Upper lobe of left lung (tissue), 6 donors: ENCODE measurements around the gene STX11. TPM values are rescaled to one million over a fixed set of nuclear protein-coding genes. Genes with fewer than 3 reads are reported as not detected.
A peak's percentile ranks its signal among the peaks of the same experiment; 100 is the strongest.

ENCODE experiments used
- ATAC-seq, 2 donors: fragments of 200-7000 bp; cut with Tn5 transposase; one replicate each; pipeline ENCODE4 v1.9.1; 2022; ENCODE audit warnings: mild to moderate bottlenecking in 2 of 2, moderate library complexity in 2 of 2; ENCODE audit not compliant: low FRiP score in 2 of 2
- DNase-seq, 2 donors: peaks; one replicate each; pipeline ENCODE4 v3.0.0-alpha.2; 2019 to 2020
- H3K27ac ChIP-seq, 4 donors: fragments of 200-600 bp; sonication (generic); one replicate each; pipeline ENCODE4 v1.5.1; 2016 to 2019
- H3K27me3 ChIP-seq, 4 donors: fragments of 200-600 bp; sonication (generic); one replicate each; pipeline ENCODE4 v1.5.1; 2017 to 2019
- H3K36me3 ChIP-seq, 4 donors: fragments of 200-600 bp; sonication (generic); one replicate each; pipeline ENCODE4 v1.5.1; 2016 to 2019
- H3K4me1 ChIP-seq, 4 donors: fragments of 200-600 bp; sonication (generic); one replicate each; pipeline ENCODE4 v1.5.1; 2018 to 2019
- H3K4me3 ChIP-seq, 4 donors: fragments of 200-600 bp; sonication (generic); one replicate each; pipeline ENCODE4 v1.5.1; 2017 to 2019; ENCODE audit warnings: mild to moderate bottlenecking in 2 of 4, moderate library complexity in 1 of 4
- H3K9me3 ChIP-seq, 4 donors: fragments of 200-600 bp; sonication (generic); one replicate each; pipeline ENCODE4 v1.5.1; 2018 to 2019
- CTCF ChIP-seq, 6 experiments: fragments of 450-650 bp in 4 of 6; fragments of 200-600 bp in 2 of 6; sonication (generic) in 2 of 6; IDR thresholded peaks; one replicate each; pipeline ENCODE4 v1.5.1; 2016 to 2019; ENCODE audit warnings: antibody characterized with exemption in 6 of 6
- EP300 ChIP-seq, 4 donors: sonication (generic); formaldehyde crosslinking; IDR thresholded peaks; one replicate each; pipeline ENCODE4 v1.5.1; 2017; ENCODE audit warnings: antibody characterized with exemption in 4 of 4, control low read depth in 2 of 4
- POLR2A ChIP-seq, 4 donors: fragments of 450-650 bp; IDR thresholded peaks; one replicate each; pipeline ENCODE4 v1.5.1; 2016 to 2017; ENCODE audit warnings: antibody characterized with exemption in 4 of 4, mild to moderate bottlenecking in 2 of 4
- POLR2AphosphoS5 ChIP-seq, 2 donors: sonication (generic); formaldehyde crosslinking; IDR thresholded peaks; one replicate each; pipeline ENCODE4 v1.5.1; 2017; ENCODE audit warnings: antibody characterized with exemption in 2 of 2
- WGBS, 2 donors: methylation state at CpG; one replicate each; pipeline ENCODE4 v1.1.5; 2017 to 2018; 5-methylcytosine and 5-hydroxymethylcytosine counted together
- total RNA-seq, 6 donors: library from RNA; depleted of rRNA in 4 of 6; stranded (reverse); fragments of >200 nt in 4 of 6; gene quantifications; one replicate each; pipeline versions ENCODE4 v1.1.0 to v1.2.1, GENCODE V29; 2016 to 2021
- donor health status: DM: no; HTN: no; CAD: no; lungs with moderate emphysema.
- donor health status: DM: no; HTN: yes; CAD: no; lungs with severe emphysema.

STX11 gene
- total RNA-seq, 6 donors from 2014 or later, result 47.9 to 134 (median 75.5) TPM

- TF ChIP-seq POLR2AphosphoS5 (IDR thresholded peaks at IDR 0.05) (no peak), POLR2A (IDR thresholded peaks at IDR 0.05) (peak in 1 of 4 donors; percentile 13), CTCF (IDR thresholded peaks at IDR 0.05) (no peak), EP300 (IDR thresholded peaks at IDR 0.05) (peak in 1 of 4 donors; percentile 92)
- Histone ChIP-seq H3K4me3 (no peak overlapping the region), H3K27ac (peak overlapping the region; percentile 36 to 75 (median 62)), H3K36me3 (no peaks in the 10 kb centered on the region), H3K27me3 (no peaks in the 10 kb centered on the region), H3K4me1 (peaks cover 12 to 17% (median 14%) of the 10 kb centered on the region in 4 donors), H3K9me3 (no peaks in the 10 kb centered on the region)
- 83 to 84% methylated on average over 5 of the region's 5 CpGs for WGBS, 2 donors
- no peak for ATAC-seq
- no peak for DNase-seq
Observed at GRCh38 chr6:144213315-144213714, 63.0 kb downstream of the STX11 start.

- DNase-seq (no peak), ATAC-seq (no peak)
- 86 to 100% methylated on average over 2 of the region's 2 CpGs for WGBS, 2 donors
- Histone ChIP-seq H3K36me3 (no peaks in the 10 kb centered on the region), H3K9me3 (no peaks in the 10 kb centered on the region), H3K4me3 (no peak overlapping the region), H3K27ac (peak overlapping the region in 2 of 4 donors; percentile 69 to 72), H3K27me3 (no peaks in the 10 kb centered on the region), H3K4me1 (peaks cover 12 to 17% (median 14%) of the 10 kb centered on the region in 4 donors)
- TF ChIP-seq POLR2A (IDR thresholded peaks at IDR 0.05) (no peak), POLR2AphosphoS5 (IDR thresholded peaks at IDR 0.05) (no peak), CTCF (IDR thresholded peaks at IDR 0.05) (no peak), EP300 (IDR thresholded peaks at IDR 0.05) (no peak)
Observed at GRCh38 chr6:144214029-144214428, 63.7 kb downstream of the STX11 start.

GRCh38 chr6:144214622-144215401, 64.5 kb downstream of the STX11 start:
- WGBS, 2 donors, result 84% methylated on average over 10 to 16 of the region's 16 CpGs
- no peaks in the 10 kb centered on the region for H3K9me3 ChIP-seq
- TF ChIP-seq POLR2A (IDR thresholded peaks at IDR 0.05) (no peak), CTCF (IDR thresholded peaks at IDR 0.05) (no peak), EP300 (IDR thresholded peaks at IDR 0.05) (no peak), POLR2AphosphoS5 (IDR thresholded peaks at IDR 0.05) (no peak)
- ATAC-seq, result no peak
- peak overlapping the region; percentile 93 to 99 (median 96) for H3K27ac ChIP-seq
- H3K36me3 ChIP-seq, result no peaks in the 10 kb centered on the region
- H3K27me3 ChIP-seq, result no peaks in the 10 kb centered on the region
- DNase-seq, result peak in 1 of 2 donors; percentile 25
- peak overlapping the region in 3 of 4 donors; percentile 50 to 65 (median 61) for H3K4me3 ChIP-seq
- H3K4me1 ChIP-seq, result peaks cover 12 to 17% (median 14%) of the 10 kb centered on the region in 4 donors

GRCh38 chr6:144215402-144215931, 65.2 kb downstream of the STX11 start:
- no peak for TF ChIP-seq CTCF (IDR thresholded peaks at IDR 0.05)
- peak in 1 of 2 donors; percentile 9 for TF ChIP-seq POLR2AphosphoS5 (IDR thresholded peaks at IDR 0.05)
- Histone ChIP-seq H3K27ac (peak overlapping the region; percentile 93 to 99 (median 96)), H3K9me3 (no peaks in the 10 kb centered on the region), H3K27me3 (no peaks in the 10 kb centered on the region), H3K4me3 (peak overlapping the region; percentile 50 to 68 (median 63)), H3K36me3 (no peaks in the 10 kb centered on the region), H3K4me1 (peaks cover 12 to 17% (median 14%) of the 10 kb centered on the region in 4 donors)
- WGBS, 2 donors, result 25% methylated on average over 7 to 10 of the region's 10 CpGs
- DNase-seq (peak; percentile 22 to 46), ATAC-seq (peak; percentile 19 to 43)
